Glomerular endothelial cell (primary cell): ENCODE results near the gene CCDC197. TPM values are rescaled to one million over a fixed set of nuclear protein-coding genes. Genes with fewer than 3 reads are reported as not detected.

ENCODE experiments used
- DNase-seq: peaks from one replicate; pipeline ENCODE4 v3.0.0-alpha.2; 2011; ENCODE audit warnings: low read depth, low spot score; ENCODE audit errors: extremely low read depth
- total RNA-seq: library from RNA; depleted of rRNA; stranded (reverse); fragments of >200 nt; gene quantifications from 2 replicates; pipeline ENCODE4 v1.2.3, GENCODE V29; 2015

The CCDC197 gene
- total RNA-seq, 1 donor from 2014 or later: not detected

DNA sequence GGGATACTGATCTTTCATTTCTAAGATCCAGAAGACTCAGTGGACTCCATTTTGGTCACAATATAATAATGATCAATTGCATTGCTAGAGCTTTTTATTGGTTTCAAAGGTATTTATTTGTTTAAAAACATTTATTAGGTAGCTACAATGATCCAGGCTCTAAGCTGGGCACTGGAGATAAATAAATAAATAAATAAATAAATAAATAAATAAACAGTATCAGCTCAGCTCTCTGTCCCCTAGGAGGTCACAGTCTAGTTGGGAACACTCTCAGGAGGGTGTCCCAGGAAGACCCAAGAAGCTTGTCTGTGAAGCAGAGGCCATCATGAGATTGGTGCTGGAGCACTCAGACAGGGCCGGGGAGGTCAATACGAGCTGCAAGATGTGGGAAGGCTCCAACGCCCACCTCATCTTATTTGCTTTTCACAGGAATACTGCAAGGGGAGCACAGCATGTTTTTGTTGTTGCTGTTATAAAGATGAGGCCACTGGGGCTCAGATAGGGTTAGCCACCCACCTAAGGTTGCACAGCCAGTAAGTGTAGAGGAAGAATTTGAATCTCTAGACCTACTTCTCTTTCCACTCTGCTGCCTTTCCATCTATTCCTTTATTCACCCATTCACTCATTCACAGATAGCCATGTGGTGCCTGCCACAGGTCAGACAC is 36.2 kb upstream of the CCDC197 start:
- DNase-seq: no peak

DNA sequence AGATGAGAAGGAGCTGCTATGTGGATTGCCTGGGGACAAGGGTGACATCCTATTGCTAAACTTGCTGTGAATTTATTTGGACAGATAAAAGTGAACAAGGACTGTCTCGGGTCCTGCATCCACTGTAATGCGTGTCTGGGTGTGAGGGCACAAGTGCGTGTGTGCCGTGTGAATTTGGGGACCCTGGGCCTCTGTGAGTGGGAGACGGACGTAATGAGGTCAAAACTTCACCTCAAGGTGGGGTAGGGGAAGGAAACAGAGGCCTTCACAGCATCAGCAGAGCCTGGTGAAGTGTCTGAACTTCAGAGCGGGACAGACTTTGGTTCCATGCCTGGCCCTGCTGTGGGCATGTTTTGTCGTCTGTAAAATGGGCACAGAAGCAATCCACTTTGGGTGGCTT is 35.5 kb upstream of the CCDC197 start:
- no peak for DNase-seq

DNA sequence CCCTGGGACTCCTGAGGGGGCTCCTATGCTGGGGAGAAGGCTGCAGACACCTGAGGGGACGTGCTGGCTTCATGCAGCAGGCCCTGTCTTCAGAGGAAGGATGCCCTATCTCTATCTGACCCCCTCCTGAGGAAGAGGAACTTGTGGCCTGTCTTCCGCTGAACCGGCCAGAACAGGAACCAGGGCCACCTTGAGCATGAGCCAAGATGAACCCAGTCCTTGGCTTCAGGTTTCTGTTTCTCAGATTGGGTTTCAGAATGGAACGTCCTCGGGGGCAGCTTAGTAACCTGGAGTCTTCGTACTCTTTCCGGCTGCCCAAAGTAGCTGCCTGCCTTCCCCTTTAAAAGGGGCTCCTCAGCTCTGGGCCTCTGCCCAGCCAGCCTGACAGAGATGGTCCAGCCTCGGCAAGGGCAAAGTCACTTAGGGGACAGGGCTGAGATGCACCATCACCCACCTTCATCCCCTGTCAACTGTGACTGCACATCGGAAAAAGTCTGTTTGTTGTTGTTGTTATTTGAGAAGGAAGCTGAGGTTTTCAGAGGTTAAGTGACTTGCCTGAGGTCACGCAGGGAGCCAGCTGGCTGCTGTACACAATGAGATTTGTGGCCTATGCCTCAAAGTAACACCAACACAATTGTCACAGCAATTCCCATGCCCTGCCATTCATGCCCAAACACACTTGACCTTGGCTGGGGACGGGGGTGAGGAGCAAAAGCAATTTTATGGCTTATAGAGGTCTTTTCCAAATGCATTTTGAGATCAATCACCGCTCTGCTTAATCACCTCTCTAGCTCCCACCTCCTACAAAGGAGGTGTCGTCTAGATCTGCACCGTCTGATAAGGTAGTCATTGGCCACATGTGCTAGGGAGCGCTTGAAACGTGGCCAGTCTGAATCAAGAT is 34.1 kb upstream of the CCDC197 start:
- DNase-seq: no peak

DNA sequence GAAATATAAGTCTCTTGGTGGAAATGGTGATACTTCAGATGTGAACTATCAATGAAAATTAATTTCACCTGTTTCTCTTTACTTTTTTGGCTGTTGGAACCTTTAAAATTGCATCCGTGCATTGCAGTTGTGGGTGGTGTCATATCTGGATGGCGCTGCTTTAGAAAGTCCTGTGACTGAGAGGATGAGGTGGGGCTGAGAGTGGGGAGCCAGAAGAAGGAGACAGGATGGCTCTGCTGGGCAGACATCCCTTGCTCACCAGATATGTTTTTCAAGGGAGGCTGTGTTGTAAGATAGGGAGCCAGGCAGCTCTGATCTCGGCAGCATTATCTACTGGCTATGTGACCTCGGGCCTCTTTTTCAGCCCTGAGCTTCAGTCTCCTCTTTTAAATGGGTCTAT is 33.4 kb upstream of the CCDC197 start:
- DNase-seq: no peak

DNA sequence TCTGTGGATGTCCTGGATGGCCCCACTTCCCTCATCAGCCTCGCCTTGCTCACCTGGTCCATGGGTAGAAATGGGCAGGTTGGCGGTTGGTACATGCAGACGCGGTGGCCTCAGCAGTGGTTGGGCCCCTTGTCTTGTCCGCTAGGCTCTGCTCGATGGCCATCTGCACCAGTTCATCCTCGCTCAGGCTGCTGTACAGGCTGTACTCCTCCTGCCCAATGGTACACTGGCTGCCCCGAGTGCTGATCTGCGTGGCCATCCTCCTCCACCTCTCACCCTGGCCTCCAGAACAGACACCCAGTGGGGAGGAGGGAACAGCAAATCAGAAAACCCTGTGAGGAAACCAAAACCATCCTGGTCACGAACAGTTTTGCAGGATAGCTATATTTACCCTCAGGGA is 32.8 kb upstream of the CCDC197 start:
- no peak for DNase-seq

DNA sequence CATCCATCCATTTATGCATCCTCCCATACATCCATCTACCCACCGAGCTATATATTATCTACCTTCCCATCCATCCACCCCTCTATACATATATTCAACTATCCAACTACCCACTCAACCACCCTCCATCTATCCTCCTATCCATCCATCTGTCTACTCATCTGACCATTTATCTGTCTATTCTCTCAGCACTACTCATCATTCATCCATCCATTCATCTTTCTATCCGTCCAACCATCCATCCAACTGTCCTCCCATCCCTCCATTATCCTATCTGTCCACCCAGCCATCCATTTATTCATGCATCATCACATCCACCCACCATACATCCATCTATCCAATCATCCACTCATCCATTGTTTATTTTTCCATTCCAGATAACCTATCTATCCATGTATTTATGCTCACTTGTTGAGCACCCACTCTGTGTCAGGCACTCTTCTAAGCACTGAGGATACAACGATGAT is 32.2 kb upstream of the CCDC197 start:
- no peak for DNase-seq

DNA sequence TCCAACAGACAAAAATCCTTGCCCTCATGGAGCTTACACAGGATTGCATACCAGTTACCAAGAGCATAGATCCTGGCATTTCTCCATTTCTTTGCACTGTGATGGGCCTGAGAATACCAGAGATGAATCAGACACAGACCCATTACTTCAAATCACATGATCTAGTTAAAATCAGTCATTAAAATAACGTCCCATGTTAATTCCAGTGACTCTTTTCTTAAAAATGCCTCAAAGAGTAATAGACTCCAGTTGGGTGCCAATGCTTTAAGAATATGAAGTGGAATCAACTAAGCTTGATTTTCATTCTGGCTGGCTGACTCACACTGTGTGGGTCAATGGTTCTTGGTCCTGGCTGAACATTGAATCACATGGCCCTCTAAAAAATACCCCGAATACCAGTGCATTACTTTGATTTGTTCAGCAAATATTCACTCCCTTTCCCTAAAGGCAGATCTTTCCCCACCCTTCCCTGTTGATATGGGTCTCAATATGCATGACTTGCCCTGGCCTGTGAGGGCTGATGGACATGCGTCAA is 31.7 kb upstream of the CCDC197 start:
- DNase-seq: no peak

DNA sequence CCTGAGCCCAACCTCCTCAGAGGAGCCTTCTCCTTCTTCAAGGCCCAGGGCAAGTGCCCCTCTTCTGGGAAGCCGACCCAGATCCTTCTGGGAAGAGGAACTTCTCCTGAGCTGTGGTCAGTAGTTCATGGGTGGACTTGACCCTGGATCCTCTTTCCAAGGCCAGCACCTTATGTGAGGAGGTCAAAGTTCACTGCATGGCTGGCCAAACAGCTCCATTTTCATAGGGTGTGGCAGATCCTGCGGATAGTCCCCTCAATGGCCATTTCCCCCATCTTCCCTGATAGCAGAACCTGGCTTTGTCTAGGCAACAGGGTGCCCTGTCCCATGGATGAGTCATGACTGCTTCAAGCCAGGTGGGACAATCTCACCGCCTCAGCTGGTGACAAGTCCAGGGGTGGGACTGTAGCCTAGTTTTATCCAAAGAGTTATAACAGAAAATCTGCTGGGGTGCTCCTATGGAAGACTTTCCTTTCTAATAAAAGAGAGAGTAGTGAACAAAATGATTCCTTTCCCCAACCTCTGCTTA is 31.1 kb upstream of the CCDC197 start:
- DNase-seq: no peak

DNA sequence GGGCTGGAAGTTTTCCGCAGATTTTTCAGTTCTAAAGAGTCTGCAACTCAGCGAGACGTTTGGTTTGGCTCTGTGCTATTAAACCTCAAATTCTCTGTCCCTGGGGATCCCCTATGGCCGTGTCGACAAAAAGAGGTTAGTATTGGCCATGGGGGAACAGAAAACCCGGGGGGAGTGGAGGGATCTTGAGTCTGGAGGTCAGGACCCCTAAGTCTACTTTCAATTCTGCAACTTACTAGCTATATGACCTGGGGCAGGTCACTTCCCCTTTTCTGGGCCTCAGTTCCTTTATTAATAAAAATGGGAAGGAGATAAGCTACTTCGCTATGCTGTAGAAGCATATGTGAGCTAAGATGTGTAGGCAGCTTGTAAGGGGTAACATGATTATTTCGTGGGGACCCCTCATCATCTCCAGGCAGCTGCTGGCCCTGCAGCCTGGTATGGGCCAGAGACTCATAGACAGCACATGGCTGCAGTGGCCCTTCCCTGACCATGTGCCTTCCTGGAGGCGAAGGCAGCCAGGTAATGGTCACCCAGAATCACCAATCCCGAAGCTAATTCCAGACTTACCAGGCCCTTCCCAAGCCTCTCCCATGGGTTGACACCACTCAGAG is 29.4 kb upstream of the CCDC197 start:
- no peak for DNase-seq

DNA sequence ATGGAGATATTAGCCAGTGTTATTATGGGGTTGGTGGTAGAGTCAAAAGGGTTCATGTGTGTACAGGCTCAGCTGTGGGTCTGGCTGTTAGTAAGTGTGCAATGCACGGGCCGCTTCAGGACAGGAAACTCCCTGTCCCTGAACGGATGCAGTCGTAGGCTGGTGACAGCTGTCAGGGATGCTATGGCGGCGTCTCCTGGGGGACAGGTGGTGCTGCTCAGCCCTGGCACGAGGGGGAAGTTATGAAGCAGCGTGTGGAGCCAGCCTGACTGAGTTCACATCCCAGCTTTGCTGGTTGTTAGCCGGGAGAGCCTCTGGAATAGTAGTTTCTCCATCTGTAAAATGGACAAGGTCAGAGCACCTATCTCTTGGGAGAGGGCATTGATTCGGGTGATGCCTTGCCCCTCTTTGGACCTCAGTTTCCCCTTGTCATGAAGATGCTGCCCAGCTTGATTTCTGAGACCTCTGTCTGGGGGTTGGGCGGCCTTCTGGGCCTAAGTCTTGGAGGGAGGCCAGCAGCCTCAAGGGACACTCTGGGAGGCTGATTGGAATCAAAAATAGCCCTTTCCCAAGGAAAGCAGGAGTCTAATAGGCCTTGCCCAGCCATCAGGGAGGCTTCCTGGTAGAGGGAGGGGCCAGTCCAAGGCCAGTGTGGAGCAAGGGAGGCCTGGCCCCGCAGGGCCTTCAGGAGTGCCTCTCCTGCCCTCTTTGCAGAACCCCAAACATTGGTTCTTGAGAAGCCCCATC is 27.8 kb upstream of the CCDC197 start:
- no peak for DNase-seq

DNA sequence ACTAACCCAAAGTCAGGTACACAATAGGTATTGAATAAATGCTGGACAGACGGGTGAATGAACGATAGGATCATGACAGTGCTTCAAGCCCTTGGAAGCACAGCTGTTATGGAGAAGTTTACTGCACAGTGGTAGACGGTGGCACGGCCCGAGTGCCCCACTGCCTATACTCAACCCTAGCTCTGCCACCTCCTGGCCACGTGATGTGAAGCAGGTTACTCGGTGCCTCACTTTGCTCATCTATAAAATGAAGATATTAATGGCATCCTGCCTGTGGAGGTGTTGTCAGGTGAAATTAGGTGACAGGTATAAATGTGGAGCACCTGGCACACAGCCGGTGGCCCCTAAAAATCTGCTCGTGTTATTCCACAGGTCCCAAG is 26.5 kb upstream of the CCDC197 start:
- no peak for DNase-seq

DNA sequence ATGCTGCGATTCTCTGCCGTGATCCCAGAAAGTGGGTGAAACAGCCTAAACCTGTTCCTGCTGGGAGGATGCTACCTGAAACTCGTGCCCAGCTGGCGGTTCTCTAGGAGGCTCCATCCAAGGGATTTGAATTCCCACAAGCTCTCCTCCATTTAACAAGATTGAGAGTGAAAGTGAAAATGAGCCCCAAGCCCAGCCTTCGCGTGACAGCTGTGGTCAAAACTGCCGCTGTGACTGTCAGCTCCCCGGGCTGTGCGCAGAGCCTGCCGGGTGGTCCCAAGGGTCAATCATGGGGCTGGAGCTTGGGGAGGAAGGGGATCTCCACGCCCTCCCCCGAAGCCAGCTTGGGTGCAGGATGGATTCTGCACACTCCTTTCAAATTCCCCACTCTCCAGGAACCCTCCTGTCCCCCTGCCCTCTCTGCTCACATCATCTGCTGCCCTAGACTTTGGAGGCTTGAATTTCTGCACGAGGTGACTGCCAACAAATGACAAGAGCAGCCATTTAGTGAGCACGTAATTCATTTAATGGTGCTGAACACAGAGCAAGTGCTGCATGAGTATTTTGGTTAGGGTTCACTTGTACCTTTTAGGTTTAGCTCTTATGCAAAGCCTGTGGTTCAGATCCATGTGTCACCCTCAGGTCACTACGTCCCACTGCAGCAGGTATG is 26.0 kb upstream of the CCDC197 start:
- no peak for DNase-seq

DNA sequence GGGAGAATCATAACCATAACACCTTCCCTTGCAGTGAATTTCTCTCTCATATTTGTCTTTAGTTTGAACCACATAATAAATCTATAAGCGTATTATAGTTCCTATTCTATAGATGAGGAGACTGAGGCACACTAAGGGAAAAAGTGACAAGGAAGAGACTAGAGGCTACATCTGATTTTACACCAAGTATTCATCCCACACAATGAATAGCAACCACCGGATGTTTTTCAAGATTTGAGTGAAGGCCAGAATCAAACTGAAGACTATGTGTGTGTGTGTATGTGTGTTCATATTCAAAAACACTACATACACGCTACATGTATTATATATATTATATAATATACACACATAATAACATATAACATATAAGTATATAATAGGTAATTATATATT is 25.5 kb upstream of the CCDC197 start:
- no peak for DNase-seq

DNA sequence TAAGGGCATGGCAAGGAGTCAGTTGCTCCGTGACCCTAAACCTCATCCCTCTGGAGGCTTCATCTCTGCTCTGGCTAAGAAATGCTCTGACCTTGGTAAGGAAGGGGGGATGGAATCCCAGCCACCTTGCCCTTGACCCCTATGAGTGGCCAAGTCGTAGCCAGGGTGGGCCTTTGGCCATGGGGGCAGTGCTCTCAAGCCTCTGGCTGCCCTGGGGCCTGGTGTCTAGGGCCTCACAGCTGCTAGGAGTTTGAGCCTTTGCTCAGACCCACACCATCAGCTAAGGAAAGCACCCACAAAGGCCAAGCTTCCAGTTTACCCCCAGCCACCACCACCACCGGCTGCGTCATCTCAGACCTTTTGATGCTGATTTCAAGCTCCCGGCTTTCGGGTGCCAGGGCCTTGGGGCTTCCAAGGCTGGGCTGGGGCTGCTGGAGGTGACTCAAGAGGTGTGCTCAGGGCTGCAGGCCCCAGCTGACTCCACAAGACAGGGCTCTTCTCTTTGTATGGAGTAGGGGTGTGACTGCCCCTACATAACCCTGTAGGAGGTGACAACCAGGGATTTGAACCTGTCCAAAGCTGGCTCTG is 24.4 kb upstream of the CCDC197 start:
- DNase-seq: no peak

DNA sequence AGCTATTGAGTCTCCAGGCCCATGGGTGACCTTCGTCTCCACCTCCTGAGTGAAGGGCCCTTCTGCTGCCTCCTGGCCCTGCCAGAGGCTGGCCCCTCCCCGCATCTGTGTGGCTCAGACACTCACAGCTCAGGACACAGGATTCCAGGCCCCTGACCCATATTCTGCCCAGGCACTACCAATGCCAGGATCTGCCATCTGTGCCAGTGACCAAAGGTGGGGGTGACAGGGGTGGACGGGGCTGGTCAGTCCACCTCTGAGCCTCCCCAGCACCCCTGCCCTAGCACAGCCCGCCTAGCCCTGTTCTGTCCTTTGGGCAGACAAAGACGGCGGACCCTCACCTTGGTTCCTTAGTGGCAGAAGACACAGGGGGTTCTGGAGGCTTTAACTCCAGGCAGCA is 23.5 kb upstream of the CCDC197 start:
- DNase-seq: no peak

DNA sequence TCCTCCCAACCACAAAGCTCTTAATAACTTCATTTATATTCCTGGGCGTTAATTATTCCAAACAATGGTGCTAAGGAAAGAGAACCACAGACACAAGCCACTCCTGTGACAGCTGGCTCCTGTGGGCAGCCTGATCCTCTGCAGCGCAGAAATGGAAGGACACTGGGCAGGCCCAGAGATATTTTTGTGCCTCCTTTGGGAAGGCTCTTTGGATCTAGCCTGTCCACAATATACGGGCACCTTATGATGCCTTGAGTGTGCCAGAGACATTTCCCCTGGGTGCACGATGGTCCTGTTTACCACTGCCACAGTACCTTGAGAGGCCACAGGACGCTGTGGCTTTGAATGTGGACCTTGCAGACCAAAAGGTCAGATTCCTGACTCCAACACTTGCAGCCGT is 22.8 kb upstream of the CCDC197 start:
- no peak for DNase-seq

DNA sequence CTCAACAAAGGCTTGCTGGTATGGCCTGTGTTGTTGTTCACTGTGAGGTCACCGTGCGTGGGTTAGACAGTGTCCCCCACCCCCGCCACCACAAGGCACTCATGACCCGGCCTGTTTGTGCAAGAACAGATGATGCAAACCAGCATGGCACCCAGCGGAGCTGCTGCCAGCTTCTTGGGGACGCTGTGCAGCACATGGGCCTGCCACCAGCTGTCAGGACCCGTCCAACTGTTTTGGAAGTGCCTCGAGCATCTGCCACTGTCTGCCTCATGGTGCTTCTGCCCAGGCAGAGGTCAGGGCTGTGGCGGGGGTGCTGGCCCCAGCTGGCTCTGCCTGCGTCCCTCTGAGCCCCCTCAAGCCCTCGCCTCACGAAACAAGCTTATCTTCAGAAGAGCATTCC is 22.3 kb upstream of the CCDC197 start:
- DNase-seq: no peak

DNA sequence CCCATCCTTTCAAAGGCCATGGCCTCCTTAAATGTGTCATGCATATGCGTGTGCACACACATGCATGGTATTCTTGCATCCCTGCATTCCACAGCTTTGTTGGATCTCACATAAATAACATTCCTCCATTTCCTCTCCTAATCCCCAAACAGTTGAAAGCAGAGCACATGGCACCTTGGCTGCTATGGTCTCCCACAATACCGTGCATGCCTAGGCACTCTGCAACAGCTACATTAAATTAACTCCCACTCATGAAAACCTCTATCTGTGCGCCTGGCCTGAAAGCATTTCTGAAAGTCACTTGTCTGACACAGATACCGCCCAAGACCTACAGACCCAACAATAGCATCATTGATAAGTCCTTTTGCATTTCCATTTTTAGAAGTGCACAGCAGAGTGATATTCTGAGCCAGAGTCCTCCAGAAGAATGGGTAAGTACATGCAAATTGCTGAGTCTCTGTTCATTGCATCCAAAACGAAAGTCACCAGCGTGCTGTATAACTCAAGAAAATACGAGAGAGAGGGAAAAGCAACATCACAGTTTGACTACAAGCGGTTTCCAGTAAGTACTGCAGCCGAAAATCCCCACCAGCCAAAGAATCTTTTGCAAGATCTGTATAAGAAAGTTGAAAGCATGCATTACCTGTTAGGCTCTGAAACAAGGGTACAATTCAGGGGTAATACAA is 21.2 kb upstream of the CCDC197 start:
- DNase-seq: no peak

DNA sequence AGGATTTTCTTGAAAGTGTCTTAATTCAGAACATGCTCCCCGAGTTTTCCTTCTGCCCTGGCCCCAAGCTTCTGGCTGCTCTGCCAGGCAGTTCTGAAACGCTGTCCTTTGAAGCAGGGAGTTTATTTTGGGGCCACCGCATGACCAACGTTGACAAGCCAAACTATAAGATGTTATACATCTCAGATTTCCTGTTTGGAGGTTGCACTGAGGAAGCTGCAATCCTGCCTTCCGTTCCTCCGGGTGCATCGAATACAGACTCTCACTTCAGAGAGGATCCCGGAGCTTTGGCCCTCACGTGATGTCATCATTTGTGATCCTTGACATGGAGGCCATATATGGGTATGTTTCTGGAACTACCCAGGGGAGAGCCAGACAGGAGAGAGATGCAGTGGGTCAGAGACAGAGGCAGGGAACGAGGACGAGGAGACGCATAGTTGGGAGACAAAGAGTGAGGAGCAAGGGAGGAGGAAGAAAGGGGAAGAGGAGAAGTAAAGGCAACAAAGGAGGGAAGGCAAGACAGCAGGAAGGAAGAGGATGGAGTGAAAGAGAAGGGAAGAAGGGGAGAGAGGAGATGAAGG is 20.5 kb upstream of the CCDC197 start, which contains the start of gene ASB2:
Gene ASB2 (minus strand): TSS at position 94 of the 581 bp plus-strand sequence. CDS start 12,031 bp downstream, outside the sequence.
- DNase-seq: no peak
